Measurements from ENCODE around the gene METTL6. TPM values are rescaled to one million over a fixed set of nuclear protein-coding genes. Genes with fewer than 3 reads are reported as not detected.

The METTL6 gene
- total RNA-seq, 4 donors from 2014 or later = 9.5 to 16.2 (median 13.4) TPM

DNA sequence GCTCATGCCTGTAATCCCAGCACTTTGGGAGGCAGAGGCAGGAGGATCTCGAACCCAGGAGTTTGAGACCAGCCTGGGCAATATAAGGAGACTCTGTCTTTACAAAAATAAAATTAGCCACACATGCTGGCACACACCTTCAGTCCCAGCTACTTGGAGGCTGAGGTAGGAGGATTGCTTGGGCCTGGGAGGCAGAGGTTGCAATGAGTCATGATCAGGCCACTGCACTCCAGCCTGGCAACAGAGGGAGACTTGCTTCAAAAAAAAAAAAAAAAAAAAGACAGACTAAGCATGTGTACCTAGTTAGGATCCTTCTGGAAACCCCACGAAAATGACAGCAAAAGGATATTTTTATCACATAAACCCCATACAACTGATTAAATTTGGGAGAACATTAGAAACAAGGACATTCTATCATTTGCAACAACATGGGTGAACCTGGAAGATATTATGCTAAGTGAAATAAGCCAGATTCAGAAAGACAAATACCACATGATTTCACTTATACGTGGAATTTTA is 44.9 kb downstream of the METTL6 start:
- no peak for DNase-seq
- no peaks in the 10 kb centered on the region for H3K4me1 ChIP-seq
- no peaks in the 10 kb centered on the region for H3K9me3 ChIP-seq
- H3K4me3 ChIP-seq = no peak overlapping the region
- TF ChIP-seq, protein P1, sequence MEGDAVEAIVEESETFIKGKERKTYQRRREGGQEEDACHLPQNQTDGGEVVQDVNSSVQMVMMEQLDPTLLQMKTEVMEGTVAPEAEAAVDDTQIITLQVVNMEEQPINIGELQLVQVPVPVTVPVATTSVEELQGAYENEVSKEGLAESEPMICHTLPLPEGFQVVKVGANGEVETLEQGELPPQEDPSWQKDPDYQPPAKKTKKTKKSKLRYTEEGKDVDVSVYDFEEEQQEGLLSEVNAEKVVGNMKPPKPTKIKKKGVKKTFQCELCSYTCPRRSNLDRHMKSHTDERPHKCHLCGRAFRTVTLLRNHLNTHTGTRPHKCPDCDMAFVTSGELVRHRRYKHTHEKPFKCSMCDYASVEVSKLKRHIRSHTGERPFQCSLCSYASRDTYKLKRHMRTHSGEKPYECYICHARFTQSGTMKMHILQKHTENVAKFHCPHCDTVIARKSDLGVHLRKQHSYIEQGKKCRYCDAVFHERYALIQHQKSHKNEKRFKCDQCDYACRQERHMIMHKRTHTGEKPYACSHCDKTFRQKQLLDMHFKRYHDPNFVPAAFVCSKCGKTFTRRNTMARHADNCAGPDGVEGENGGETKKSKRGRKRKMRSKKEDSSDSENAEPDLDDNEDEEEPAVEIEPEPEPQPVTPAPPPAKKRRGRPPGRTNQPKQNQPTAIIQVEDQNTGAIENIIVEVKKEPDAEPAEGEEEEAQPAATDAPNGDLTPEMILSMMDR (IDR thresholded peaks at IDR 0.05) = no peak
- no peak for TF ChIP-seq POLR2A (IDR thresholded peaks at IDR 0.05)
- no peaks in the 10 kb centered on the region for H3K27me3 ChIP-seq
- H3K27ac ChIP-seq = no peak overlapping the region
- H3K36me3 ChIP-seq = no peaks in the 10 kb centered on the region

DNA sequence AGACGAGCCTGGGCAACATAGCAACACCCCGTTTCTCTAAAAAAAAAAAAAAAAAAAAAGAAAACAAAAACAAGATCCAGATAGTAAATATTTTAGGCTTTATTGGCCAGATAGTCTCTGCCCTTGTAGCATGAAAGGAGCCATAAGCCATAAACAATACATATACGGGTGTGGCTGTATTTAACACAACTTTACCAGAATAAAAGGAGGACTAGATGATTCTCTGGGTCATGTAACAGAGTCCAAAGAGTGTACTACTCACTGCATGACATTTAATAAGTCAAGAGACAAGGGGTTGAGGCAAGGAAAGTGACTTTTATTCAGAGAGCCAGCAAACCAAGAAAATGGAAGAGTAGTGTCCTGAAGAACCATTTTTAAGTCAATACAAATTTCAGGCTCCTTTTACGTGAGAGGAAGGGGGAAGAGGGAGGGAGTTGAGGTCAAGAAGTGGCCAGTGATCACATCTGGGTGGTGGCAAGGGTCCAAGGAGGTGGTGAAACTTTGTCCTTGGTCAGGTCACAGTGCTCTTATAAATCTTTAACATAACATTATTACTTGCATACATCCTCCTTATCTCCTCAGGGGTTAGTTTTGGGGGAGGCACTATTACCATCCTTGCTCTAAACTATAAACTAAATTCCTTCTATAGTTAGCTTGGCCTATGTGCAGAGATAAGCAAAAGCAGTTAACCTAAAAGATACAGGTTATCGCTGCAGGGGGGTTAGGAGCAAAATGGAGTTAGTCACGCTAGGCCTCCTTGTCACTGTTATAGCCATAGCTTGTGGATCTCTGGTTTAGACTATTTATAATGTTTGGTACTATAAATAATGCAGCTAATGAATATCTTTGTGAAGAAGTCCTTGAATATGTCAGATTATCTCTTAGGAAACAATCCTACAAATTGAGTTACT is 46.1 kb downstream of the METTL6 start:
- H3K27me3 ChIP-seq = no peaks in the 10 kb centered on the region
- peak overlapping the region in 2 of 4 donors; percentile 28 to 61 for H3K27ac ChIP-seq
- H3K4me1 ChIP-seq = no peaks in the 10 kb centered on the region
- H3K9me3 ChIP-seq = no peaks in the 10 kb centered on the region
- H3K4me3 ChIP-seq = no peak overlapping the region
- H3K36me3 ChIP-seq = no peaks in the 10 kb centered on the region
- TF ChIP-seq, protein P1 (IDR thresholded peaks at IDR 0.05) = no peak
- no peak for TF ChIP-seq POLR2A (IDR thresholded peaks at IDR 0.05)
- no peak for DNase-seq

DNA sequence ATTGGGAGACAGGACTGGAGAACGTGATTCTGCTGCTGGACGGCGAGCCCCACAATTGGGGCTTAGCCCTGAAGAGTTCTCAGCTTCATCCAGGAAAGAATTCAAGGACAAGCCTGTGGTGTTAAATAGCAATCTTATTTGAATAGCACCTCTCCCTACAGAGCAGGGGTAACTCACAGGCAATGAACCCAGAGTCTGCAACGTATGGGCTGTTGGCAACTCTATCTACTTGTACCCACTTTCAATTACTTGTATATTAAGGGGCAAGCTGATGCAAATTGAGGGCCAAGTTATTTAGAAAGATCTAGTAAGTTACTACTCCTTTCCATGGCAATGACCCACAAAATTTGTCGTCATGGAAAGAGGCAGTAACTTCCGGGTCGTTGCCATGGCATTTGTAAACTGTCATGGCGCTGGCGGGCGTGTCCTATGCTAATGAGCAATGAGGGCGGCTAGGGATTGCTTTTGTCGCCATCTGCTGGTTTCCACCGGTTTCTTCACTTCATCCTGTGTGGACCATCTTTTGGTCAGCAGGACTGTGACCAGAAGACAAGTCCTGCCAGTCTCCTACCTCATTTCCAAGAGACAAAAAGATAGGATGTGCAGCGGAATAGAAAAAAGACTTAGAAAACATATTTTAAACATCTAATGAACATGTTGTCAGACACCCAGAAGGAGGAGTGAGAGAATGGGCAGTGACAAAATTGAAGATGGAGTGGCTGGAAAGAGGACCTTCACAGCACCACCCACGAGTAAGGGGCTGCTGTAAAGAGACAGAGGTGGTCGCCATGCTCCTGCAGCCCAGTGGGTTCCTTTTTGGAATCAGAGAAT is 49.2 kb downstream of the METTL6 start:
- H3K4me3 ChIP-seq = no peak overlapping the region
- no peaks in the 10 kb centered on the region for H3K36me3 ChIP-seq
- peak overlapping the region; percentile 40 to 71 (median 52) for H3K27ac ChIP-seq
- no peaks in the 10 kb centered on the region for H3K4me1 ChIP-seq
- no peaks in the 10 kb centered on the region for H3K9me3 ChIP-seq
- no peak for TF ChIP-seq POLR2A (IDR thresholded peaks at IDR 0.05)
- TF ChIP-seq, protein P1 (IDR thresholded peaks at IDR 0.05) = peak; percentile 81 to 94 (median 91)
- peak; percentile 91 to 98 (median 97) for DNase-seq
- no peaks in the 10 kb centered on the region for H3K27me3 ChIP-seq

DNA sequence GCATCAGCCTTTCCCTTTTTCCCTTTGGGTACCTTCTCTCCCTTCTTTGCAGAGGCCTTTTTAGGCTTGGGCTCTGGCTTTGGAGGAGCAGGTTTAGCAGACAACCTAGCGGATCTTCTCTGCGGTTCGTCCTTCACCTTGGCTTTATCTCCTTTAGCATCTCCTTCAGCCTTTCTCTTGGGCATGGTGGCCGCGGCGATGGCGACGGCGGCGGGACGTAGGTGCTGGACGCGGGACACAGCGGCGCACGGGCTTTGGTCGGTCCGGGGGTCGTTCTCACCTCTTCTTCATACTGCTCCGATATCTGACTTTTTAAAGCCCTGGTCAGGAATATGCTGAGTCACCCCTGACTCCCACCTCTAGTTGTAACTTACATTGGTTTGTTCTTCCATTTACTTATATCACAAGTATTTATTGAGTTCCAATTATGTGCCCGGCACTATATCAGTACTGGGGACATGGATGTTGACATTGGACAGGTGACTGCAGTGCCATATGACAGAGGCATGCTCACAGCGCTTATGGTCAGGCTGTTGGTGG is 51.8 kb downstream of the METTL6 start:
- Histone ChIP-seq H3K4me3 (no peak overlapping the region), H3K9me3 (no peaks in the 10 kb centered on the region), H3K4me1 (no peaks in the 10 kb centered on the region), H3K27ac (no peak overlapping the region), H3K27me3 (no peaks in the 10 kb centered on the region), H3K36me3 (no peaks in the 10 kb centered on the region)
- DNase-seq = peak in 1 of 3 donors; percentile 40
- TF ChIP-seq, protein P1 (IDR thresholded peaks at IDR 0.05) = no peak

DNA sequence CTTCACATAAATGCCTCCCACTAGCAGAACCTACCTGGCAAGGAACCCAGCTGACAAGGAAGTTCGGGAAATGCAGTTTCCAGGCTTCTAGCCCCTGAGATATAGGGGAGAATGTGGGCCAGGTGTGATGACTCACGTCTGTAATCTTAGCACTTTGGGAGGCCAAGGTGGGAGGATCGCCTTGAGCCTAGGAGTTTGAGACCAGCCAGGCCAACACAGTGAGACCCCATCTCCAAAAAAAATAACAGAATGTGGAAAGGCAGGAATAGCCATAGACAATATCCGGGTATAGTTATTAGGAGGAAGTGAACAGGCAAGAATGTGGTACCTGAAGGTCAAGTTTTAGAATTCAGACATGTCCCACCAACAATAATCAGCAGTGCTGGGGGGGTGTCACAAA is 54.4 kb downstream of the METTL6 start:
- Histone ChIP-seq H3K36me3 (no peaks in the 10 kb centered on the region), H3K27ac (no peak overlapping the region), H3K4me3 (no peak overlapping the region), H3K27me3 (no peaks in the 10 kb centered on the region), H3K4me1 (no peaks in the 10 kb centered on the region), H3K9me3 (no peaks in the 10 kb centered on the region)
- no peak for TF ChIP-seq POLR2A (IDR thresholded peaks at IDR 0.05)
- TF ChIP-seq, protein P1 (IDR thresholded peaks at IDR 0.05) = no peak
- no peak for DNase-seq
